ENCODE data around the gene ATP1A4. TPM values are rescaled to one million over a fixed set of nuclear protein-coding genes. Genes with fewer than 3 reads are reported as not detected.

The ATP1A4 gene
- polyA plus RNA-seq, 1 experiment, result not detected

- DNase-seq (ENCODE audit: low read depth), result no peak
- no peak for TF ChIP-seq CTCF (IDR thresholded peaks at IDR 0.05; ENCODE audit: insufficient read depth, low read depth, low read length)
- Histone ChIP-seq H3K36me3 (ENCODE audit: control insufficient read depth, insufficient read depth, low read length) (no peaks in the 10 kb centered on the region), H3K4me3 (ENCODE audit: low read depth, low read length) (no peak overlapping the region), H3K27me3 (ENCODE audit: control insufficient read depth, insufficient read depth, low read length) (no peaks in the 10 kb centered on the region; the same call in 1 of the 2 replicates)
- ChIA-PET POLR2A (interaction anchor here (0.6 kb wide), 1 partner anchor 57 kb away, joined by 3 read pairs; no protein-coding TSS in a partner anchor), CTCF (interaction anchor here (0.6 to 1.6 kb wide), 5 partner anchors 32 to 85 kb away, joined by 3 to 6 read pairs (median 4); no protein-coding TSS in a partner anchor)
These were observed 12.7 kb downstream of the ATP1A4 start for GRCh38 chr1:160164121-160164520.

GRCh38 chr1:160166166-160166868, 14.9 kb downstream of the ATP1A4 start:
- ChIA-PET CTCF (interaction anchor here (0.9 to 3.5 kb wide), 7 partner anchors 24 to 125 kb away, joined by 3 to 13 read pairs (median 3); partner anchors contain the start of gene CASQ1), POLR2A (no interaction called here)
- no peak overlapping the region for H3K4me3 ChIP-seq (ENCODE audit: low read depth, low read length)
- no peaks in the 10 kb centered on the region for H3K36me3 ChIP-seq (ENCODE audit: control insufficient read depth, insufficient read depth, low read length)
- no peaks in the 10 kb centered on the region; the same call in 1 of the 2 replicates for H3K27me3 ChIP-seq (ENCODE audit: control insufficient read depth, insufficient read depth, low read length)
- no peak for TF ChIP-seq CTCF (IDR thresholded peaks at IDR 0.05; ENCODE audit: insufficient read depth, low read depth, low read length)
- no peak for DNase-seq (ENCODE audit: low read depth)

GRCh38 chr1:160167056-160167455, 15.7 kb downstream of the ATP1A4 start:
- H3K36me3 ChIP-seq (ENCODE audit: control insufficient read depth, insufficient read depth, low read length), result no peaks in the 10 kb centered on the region
- POLR2A ChIA-PET, result no interaction called here
- CTCF ChIA-PET, result interaction anchor here (1.2 to 3.5 kb wide), 5 partner anchors 23 to 85 kb away, joined by 3 to 13 read pairs (median 8); partner anchors contain the start of gene CASQ1

GRCh38 chr1:160167580-160167979, 16.2 kb downstream of the ATP1A4 start:
- H3K36me3 ChIP-seq (ENCODE audit: control insufficient read depth, insufficient read depth, low read length), result no peaks in the 10 kb centered on the region
- TF ChIP-seq CTCF (IDR thresholded peaks at IDR 0.05; ENCODE audit: insufficient read depth, low read depth, low read length), result no peak
- no peaks in the 10 kb centered on the region for H3K27me3 ChIP-seq (ENCODE audit: control insufficient read depth, insufficient read depth, low read length)
- CTCF ChIA-PET, result interaction anchor here (1.2 to 3.5 kb wide), 5 partner anchors 22 to 84 kb away, joined by 3 to 13 read pairs (median 8); partner anchors contain the start of gene CASQ1
- POLR2A ChIA-PET, result no interaction called here
- DNase-seq (ENCODE audit: low read depth), result no peak
- no peak overlapping the region for H3K4me3 ChIP-seq (ENCODE audit: low read depth, low read length)

More at GRCh38 chr1:160167056-160167455, 15.7 kb downstream of the ATP1A4 start:
- Histone ChIP-seq H3K4me3 (ENCODE audit: low read depth, low read length) (no peak overlapping the region), H3K27me3 (ENCODE audit: control insufficient read depth, insufficient read depth, low read length) (no peaks in the 10 kb centered on the region)
- TF ChIP-seq CTCF (IDR thresholded peaks at IDR 0.05; ENCODE audit: insufficient read depth, low read depth, low read length), result no peak
- DNase-seq (ENCODE audit: low read depth), result no peak

- no peak for DNase-seq (ENCODE audit: low read depth)
- Histone ChIP-seq H3K4me3 (ENCODE audit: low read depth, low read length) (no peak overlapping the region), H3K27me3 (ENCODE audit: control insufficient read depth, insufficient read depth, low read length) (no peaks in the 10 kb centered on the region), H3K36me3 (ENCODE audit: control insufficient read depth, insufficient read depth, low read length) (no peaks in the 10 kb centered on the region)
- ChIA-PET POLR2A (no interaction called here), CTCF (interaction anchor here (3.0 to 3.5 kb wide), 3 partner anchors 25 to 84 kb away, joined by 8 to 13 read pairs (median 12); no protein-coding TSS in a partner anchor)
- TF ChIP-seq CTCF (IDR thresholded peaks at IDR 0.05; ENCODE audit: insufficient read depth, low read depth, low read length), result no peak
These were observed 16.6 kb downstream of the ATP1A4 start for GRCh38 chr1:160168016-160168415.

Data from BJ (cell line).